ENCODE results near the gene PAPOLB.

DNA sequence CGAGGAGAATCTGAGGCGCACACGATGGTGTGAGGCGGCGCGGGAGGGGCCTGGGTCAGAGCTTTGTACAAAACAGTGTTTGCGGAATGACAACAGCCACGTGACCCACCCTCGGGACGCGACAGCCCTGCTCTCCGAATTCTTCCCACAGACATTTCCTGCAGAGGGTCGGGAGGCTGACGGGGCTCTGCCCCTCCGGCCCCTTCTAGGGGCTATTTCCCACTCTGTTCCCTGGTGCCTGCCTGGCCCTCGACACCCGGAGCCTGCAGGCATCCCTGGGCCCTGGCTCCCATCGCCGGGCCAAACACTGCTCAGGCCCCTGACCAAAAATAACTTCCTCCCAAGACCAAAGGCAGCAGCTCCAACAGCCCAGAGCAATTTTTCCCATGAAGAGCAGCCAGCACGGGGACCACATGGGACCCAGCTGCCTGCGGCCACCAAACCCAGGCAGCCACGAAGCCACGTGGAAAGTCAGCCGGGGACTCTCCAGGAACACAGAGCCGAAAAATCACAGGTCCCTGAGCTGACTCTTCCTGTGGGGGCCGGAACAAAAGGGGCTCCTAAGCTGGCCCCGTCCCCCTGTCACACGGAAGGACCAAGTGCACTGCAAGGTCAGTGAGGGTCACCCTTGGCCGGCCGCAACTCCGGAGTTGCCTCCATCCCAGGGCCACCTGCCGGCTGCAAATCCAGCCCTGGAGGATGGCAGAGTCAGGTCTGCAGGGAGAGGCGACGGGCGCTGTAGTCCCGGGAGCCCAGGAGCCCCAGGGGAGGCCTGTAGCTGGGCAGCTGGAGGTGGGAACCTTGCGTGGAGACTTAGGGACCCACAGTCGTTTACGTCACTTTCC lies 42.0 kb downstream of the PAPOLB start:
- TF ChIP-seq SIN3A (conservative IDR thresholded peaks at IDR 0.05 in 1 of 2, IDR thresholded peaks at IDR 0.05 in 1 of 2; ENCODE audit: low read depth in 1 of 2, low read length in 2 of 2) (no peak), BRCA1 (IDR thresholded peaks at IDR 0.05; ENCODE audit: low read depth, low read length) (no peak), POLR2A (IDR thresholded peaks at IDR 0.05; ENCODE audit: control extremely low read depth in 1 of 2, low read depth in 2 of 2, low read length in 2 of 2) (no peak), JUN (IDR thresholded peaks at IDR 0.05; ENCODE audit: low read depth, low read length) (no peak), EZH2 (IDR thresholded peaks at IDR 0.05; ENCODE audit: low read depth, low read length, severe bottlenecking) (no peak), EP300 (IDR thresholded peaks at IDR 0.05; ENCODE audit: borderline replicate concordance in 1 of 2, low read depth in 2 of 2, low read length in 2 of 2) (no peak)
- TF ChIP-seq, protein P1, sequence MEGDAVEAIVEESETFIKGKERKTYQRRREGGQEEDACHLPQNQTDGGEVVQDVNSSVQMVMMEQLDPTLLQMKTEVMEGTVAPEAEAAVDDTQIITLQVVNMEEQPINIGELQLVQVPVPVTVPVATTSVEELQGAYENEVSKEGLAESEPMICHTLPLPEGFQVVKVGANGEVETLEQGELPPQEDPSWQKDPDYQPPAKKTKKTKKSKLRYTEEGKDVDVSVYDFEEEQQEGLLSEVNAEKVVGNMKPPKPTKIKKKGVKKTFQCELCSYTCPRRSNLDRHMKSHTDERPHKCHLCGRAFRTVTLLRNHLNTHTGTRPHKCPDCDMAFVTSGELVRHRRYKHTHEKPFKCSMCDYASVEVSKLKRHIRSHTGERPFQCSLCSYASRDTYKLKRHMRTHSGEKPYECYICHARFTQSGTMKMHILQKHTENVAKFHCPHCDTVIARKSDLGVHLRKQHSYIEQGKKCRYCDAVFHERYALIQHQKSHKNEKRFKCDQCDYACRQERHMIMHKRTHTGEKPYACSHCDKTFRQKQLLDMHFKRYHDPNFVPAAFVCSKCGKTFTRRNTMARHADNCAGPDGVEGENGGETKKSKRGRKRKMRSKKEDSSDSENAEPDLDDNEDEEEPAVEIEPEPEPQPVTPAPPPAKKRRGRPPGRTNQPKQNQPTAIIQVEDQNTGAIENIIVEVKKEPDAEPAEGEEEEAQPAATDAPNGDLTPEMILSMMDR (IDR thresholded peaks at IDR 0.05; ENCODE audit: control extremely low read depth in 1 of 3, insufficient read depth in 1 of 3, low read depth in 1 of 3, low read length in 3 of 3) = no peak

All from H1 (cell line).